ENCODE results near the gene AK1. TPM values are rescaled to one million over a fixed set of nuclear protein-coding genes. Genes with fewer than 3 reads are reported as not detected.

The AK1 gene
- polyA plus RNA-seq, 1 of the 3 experiments (the other 2 are of a cell fraction), result 125 TPM

DNA sequence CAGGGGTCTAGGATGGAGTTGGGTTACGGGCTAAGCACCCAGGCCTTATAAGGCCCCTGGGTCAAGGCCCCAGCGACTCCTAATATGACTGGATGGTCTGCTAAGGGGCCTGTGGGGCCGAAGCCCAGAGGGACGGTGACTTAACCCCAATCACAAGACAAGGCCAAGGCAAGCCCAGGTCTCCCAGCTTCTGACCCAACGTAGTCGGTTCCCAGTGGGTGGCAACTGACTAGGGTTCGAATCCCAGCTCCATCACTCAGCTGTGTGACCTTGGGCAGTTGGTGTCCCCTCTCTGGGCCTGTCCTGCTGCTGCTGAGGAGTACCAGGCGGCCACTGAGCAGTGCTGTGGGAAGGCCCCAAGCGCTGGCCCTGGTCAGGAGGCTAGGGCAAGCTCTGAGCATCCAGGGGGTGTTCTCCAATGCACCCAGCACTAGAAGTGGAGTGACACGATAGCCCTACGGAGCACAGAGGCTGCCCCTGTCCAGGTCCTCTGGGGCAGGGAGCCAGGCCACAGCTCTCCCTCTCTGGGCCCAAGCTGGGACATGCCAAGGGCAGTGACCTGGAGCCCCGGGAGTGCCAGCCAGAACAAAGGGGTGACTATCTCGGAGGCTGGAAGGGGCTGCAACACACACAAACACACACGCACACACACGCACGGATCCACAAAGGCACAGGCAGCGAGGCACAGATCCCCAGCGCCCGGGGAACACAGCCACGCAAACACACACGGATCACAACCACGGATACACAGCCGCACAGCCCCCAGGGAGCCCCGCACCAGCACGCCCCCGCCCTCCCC is 512 bp downstream of the AK1 start:
- WGBS (ENCODE audit: low lambda C conversion rate), result 90% methylated on average over 4 of the region's 26 CpGs
- Histone ChIP-seq H3K4me2 (peak overlapping the region; percentile 97), H3K79me2 (ENCODE audit: insufficient read depth) (peaks cover 7% of the 10 kb centered on the region; the same call in 1 of the 2 replicates), H3K9me2 (no peaks in the 10 kb centered on the region), H4K20me1 (ENCODE audit: insufficient read depth) (no peaks in the 10 kb centered on the region), H3K9ac (peak overlapping the region; percentile 63), H3K36me3 (replicated peaks in 1 of 2; ENCODE audit: control insufficient read depth in 1 of 2, insufficient read depth in 2 of 2, low read length in 1 of 2) (peaks cover 0 to 6% of the 10 kb centered on the region in 2 experiments), H3K9me3 (no peaks in the 10 kb centered on the region), H3K4me1 (ENCODE audit: control insufficient read depth in 1 of 2, insufficient read depth in 2 of 2, low read depth in 1 of 2, low read length in 1 of 2) (peaks cover 9 to 39% of the 10 kb centered on the region in 2 experiments; a peak in 2 of 4 replicates), H3K27me3 (ENCODE audit: insufficient read depth) (no peaks in the 10 kb centered on the region), H3K27ac (ENCODE audit: low read depth in 2 of 2, low read length in 1 of 2) (peak overlapping the region in 1 of 2 experiments; percentile 17; a peak in 1 of 4 replicates), H3F3A (replicated peaks; ENCODE audit: insufficient read depth) (peaks cover 2% of the 10 kb centered on the region), H2AFZ (ENCODE audit: low read depth) (peak overlapping the region; percentile 90; the same call in 1 of the 2 replicates), H3K4me3 (ENCODE audit: low read depth in 2 of 2, low read length in 1 of 2) (peak overlapping the region; percentile 52 to 71)
- ChIA-PET CTCF (interaction anchor here (1.2 to 5.9 kb wide), 4 partner anchors 22 to 142 kb away, joined by 3 to 31 read pairs (median 8); partner anchors contain the start of genes ENG and TOR2A), POLR2A (interaction anchor here (0.6 kb wide), 1 partner anchor 57 kb away, joined by 4 read pairs; no protein-coding TSS in a partner anchor)
- DNase-seq, result peak; percentile 60
- TF ChIP-seq ELF1 (IDR thresholded peaks at IDR 0.05), result no peak
- no peak for TF ChIP-seq CHD2 (IDR thresholded peaks at IDR 0.05; ENCODE audit: low read length, partially characterized antibody)
- TF ChIP-seq IRF3 (IDR thresholded peaks at IDR 0.05; ENCODE audit: low read depth, low read length), result no peak
- no peak for TF ChIP-seq TEAD4 (IDR thresholded peaks at IDR 0.05; ENCODE audit: borderline replicate concordance, insufficient read depth)
- TF ChIP-seq FOXM1 (IDR thresholded peaks at IDR 0.05; ENCODE audit: low read depth), result no peak
- TF ChIP-seq, protein P1, sequence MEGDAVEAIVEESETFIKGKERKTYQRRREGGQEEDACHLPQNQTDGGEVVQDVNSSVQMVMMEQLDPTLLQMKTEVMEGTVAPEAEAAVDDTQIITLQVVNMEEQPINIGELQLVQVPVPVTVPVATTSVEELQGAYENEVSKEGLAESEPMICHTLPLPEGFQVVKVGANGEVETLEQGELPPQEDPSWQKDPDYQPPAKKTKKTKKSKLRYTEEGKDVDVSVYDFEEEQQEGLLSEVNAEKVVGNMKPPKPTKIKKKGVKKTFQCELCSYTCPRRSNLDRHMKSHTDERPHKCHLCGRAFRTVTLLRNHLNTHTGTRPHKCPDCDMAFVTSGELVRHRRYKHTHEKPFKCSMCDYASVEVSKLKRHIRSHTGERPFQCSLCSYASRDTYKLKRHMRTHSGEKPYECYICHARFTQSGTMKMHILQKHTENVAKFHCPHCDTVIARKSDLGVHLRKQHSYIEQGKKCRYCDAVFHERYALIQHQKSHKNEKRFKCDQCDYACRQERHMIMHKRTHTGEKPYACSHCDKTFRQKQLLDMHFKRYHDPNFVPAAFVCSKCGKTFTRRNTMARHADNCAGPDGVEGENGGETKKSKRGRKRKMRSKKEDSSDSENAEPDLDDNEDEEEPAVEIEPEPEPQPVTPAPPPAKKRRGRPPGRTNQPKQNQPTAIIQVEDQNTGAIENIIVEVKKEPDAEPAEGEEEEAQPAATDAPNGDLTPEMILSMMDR (IDR thresholded peaks at IDR 0.05), result no peak
- TF ChIP-seq MAX (IDR thresholded peaks at IDR 0.05; ENCODE audit: low read depth), result no peak
- no peak for TF ChIP-seq JUND (IDR thresholded peaks at IDR 0.05)
- TF ChIP-seq NFIC (IDR thresholded peaks at IDR 0.05; ENCODE audit: borderline replicate concordance), result no peak
- TF ChIP-seq RCOR1 (IDR thresholded peaks at IDR 0.05; ENCODE audit: low read length), result no peak

- no peaks in the 10 kb centered on the region for H3K9me2 ChIP-seq
- peaks cover 9 to 39% of the 10 kb centered on the region in 2 experiments; a peak in 2 of 4 replicates for H3K4me1 ChIP-seq (ENCODE audit: control insufficient read depth in 1 of 2, insufficient read depth in 2 of 2, low read depth in 1 of 2, low read length in 1 of 2)
- TF ChIP-seq GABPA (IDR thresholded peaks at IDR 0.05; ENCODE audit: low read depth) (no peak), FOXM1 (IDR thresholded peaks at IDR 0.05; ENCODE audit: low read depth) (no peak), NRF1 (IDR thresholded peaks at IDR 0.05; ENCODE audit: low read depth, low read length) (no peak), POLR2AphosphoS5 (IDR thresholded peaks at IDR 0.05; ENCODE audit: low read depth, low read length) (no peak)
- TF ChIP-seq, protein P2, sequence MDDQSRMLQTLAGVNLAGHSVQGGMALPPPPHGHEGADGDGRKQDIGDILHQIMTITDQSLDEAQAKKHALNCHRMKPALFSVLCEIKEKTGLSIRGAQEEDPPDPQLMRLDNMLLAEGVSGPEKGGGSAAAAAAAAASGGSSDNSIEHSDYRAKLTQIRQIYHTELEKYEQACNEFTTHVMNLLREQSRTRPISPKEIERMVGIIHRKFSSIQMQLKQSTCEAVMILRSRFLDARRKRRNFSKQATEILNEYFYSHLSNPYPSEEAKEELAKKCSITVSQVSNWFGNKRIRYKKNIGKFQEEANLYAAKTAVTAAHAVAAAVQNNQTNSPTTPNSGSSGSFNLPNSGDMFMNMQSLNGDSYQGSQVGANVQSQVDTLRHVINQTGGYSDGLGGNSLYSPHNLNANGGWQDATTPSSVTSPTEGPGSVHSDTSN (IDR thresholded peaks at IDR 0.05), result no peak
- no peaks in the 10 kb centered on the region for H4K20me1 ChIP-seq (ENCODE audit: insufficient read depth)
- H3K9ac ChIP-seq, result no peak overlapping the region
- H2AFZ ChIP-seq (ENCODE audit: low read depth), result no peak overlapping the region
- no peak for DNase-seq
- 83% methylated on average over 2 of the region's 14 CpGs for WGBS (ENCODE audit: low lambda C conversion rate)
- H3K27me3 ChIP-seq (ENCODE audit: insufficient read depth), result no peaks in the 10 kb centered on the region
- CTCF ChIA-PET, result interaction anchor here (1.2 to 5.9 kb wide), 3 partner anchors 45 to 141 kb away, joined by 3 to 31 read pairs (median 12); partner anchors contain the start of gene TOR2A
- peaks cover 0 to 12% of the 10 kb centered on the region in 2 experiments for H3K36me3 ChIP-seq (replicated peaks in 1 of 2; ENCODE audit: control insufficient read depth in 1 of 2, insufficient read depth in 2 of 2, low read length in 1 of 2)
- no peaks in the 10 kb centered on the region for H3K9me3 ChIP-seq
- peaks cover 2% of the 10 kb centered on the region for H3F3A ChIP-seq (replicated peaks; ENCODE audit: insufficient read depth)
- peak overlapping the region; percentile 33; the same call in 1 of the 2 replicates for H3K4me2 ChIP-seq
- no peak overlapping the region for H3K27ac ChIP-seq (ENCODE audit: low read depth in 2 of 2, low read length in 1 of 2)
- peaks cover 7% of the 10 kb centered on the region; the same call in 1 of the 2 replicates for H3K79me2 ChIP-seq (ENCODE audit: insufficient read depth)
- no peak overlapping the region for H3K4me3 ChIP-seq (ENCODE audit: low read depth in 2 of 2, low read length in 1 of 2)
- POLR2A ChIA-PET, result no interaction called here
Observed at GRCh38 chr9:127876026-127876763, 1.3 kb downstream of the AK1 start.
